Progenitor cell of endocrine pancreas (in vitro differentiated cells): ENCODE results near the gene ADAMTS12. TPM values are rescaled to one million over a fixed set of nuclear protein-coding genes. Genes with fewer than 3 reads are reported as not detected.

Source experiments
- DNase-seq: peaks from one replicate; pipeline ENCODE4 v3.0.0; 2021; ENCODE audit warnings: low spot score; ENCODE audit not compliant: unreplicated experiment
- H3K27ac Mint-ChIP-seq: 2 replicates; pipeline ENCODE4 v1.8.0; 2021; ENCODE audit warnings: mild to moderate bottlenecking, moderate library complexity, mixed read lengths
- H3K27me3 Mint-ChIP-seq: 2 replicates; pipeline ENCODE4 v1.8.0; 2021; ENCODE audit warnings: mixed read lengths
- H3K36me3 Mint-ChIP-seq: 2 replicates; pipeline ENCODE4 v1.8.0; 2022; ENCODE audit warnings: mixed read lengths; ENCODE audit not compliant: insufficient read depth
- H3K4me1 Mint-ChIP-seq: 2 replicates; pipeline ENCODE4 v1.8.0; 2021; ENCODE audit warnings: low read depth, mixed read lengths
- H3K4me3 Mint-ChIP-seq: 2 replicates; pipeline ENCODE4 v1.8.0; 2021; ENCODE audit warnings: low read depth, mild to moderate bottlenecking, moderate library complexity, mixed read lengths
- H3K9me3 Mint-ChIP-seq: 2 replicates; pipeline ENCODE4 v1.8.0; 2021; ENCODE audit warnings: low read depth, mixed read lengths
- total RNA-seq: library from RNA; stranded (reverse); gene quantifications from 2 replicates; pipeline ENCODE4 v1.2.1, GENCODE V29; 2021
- TF ChIP-seq, protein P1 (sequence below): fragments of 200-600 bp; sonication (generic); IDR thresholded peaks from one replicate; pipeline ENCODE4 v1.5.0; 2021; ENCODE audit warnings: antibody characterized with exemption, mild to moderate bottlenecking; ENCODE audit not compliant: unreplicated experiment

ADAMTS12 gene
- total RNA-seq, 1 donor from 2014 or later = 5.2 TPM

GRCh38 chr5:33657176-33657575, 234.6 kb downstream of the ADAMTS12 start:
- Mint-ChIP-seq H3K27me3 (no peaks in the 10 kb centered on the region), H3K27ac (no peak overlapping the region), H3K4me3 (no peak overlapping the region), H3K9me3 (peaks cover 3% of the 10 kb centered on the region), H3K36me3 (no peaks in the 10 kb centered on the region), H3K4me1 (no peaks in the 10 kb centered on the region)
- TF ChIP-seq, protein P1, sequence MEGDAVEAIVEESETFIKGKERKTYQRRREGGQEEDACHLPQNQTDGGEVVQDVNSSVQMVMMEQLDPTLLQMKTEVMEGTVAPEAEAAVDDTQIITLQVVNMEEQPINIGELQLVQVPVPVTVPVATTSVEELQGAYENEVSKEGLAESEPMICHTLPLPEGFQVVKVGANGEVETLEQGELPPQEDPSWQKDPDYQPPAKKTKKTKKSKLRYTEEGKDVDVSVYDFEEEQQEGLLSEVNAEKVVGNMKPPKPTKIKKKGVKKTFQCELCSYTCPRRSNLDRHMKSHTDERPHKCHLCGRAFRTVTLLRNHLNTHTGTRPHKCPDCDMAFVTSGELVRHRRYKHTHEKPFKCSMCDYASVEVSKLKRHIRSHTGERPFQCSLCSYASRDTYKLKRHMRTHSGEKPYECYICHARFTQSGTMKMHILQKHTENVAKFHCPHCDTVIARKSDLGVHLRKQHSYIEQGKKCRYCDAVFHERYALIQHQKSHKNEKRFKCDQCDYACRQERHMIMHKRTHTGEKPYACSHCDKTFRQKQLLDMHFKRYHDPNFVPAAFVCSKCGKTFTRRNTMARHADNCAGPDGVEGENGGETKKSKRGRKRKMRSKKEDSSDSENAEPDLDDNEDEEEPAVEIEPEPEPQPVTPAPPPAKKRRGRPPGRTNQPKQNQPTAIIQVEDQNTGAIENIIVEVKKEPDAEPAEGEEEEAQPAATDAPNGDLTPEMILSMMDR = no peak
- DNase-seq = no peak

- H3K4me1 Mint-ChIP-seq = peaks cover 6% of the 10 kb centered on the region
- H3K4me3 Mint-ChIP-seq = no peak overlapping the region
- no peak for DNase-seq
- H3K27me3 Mint-ChIP-seq = no peaks in the 10 kb centered on the region
- H3K36me3 Mint-ChIP-seq = no peaks in the 10 kb centered on the region
- H3K9me3 Mint-ChIP-seq = peaks cover 3% of the 10 kb centered on the region
- H3K27ac Mint-ChIP-seq = no peak overlapping the region
- TF ChIP-seq, protein P1 = no peak
Measured at GRCh38 chr5:33650911-33651310, 240.9 kb downstream of the ADAMTS12 start.

DNA sequence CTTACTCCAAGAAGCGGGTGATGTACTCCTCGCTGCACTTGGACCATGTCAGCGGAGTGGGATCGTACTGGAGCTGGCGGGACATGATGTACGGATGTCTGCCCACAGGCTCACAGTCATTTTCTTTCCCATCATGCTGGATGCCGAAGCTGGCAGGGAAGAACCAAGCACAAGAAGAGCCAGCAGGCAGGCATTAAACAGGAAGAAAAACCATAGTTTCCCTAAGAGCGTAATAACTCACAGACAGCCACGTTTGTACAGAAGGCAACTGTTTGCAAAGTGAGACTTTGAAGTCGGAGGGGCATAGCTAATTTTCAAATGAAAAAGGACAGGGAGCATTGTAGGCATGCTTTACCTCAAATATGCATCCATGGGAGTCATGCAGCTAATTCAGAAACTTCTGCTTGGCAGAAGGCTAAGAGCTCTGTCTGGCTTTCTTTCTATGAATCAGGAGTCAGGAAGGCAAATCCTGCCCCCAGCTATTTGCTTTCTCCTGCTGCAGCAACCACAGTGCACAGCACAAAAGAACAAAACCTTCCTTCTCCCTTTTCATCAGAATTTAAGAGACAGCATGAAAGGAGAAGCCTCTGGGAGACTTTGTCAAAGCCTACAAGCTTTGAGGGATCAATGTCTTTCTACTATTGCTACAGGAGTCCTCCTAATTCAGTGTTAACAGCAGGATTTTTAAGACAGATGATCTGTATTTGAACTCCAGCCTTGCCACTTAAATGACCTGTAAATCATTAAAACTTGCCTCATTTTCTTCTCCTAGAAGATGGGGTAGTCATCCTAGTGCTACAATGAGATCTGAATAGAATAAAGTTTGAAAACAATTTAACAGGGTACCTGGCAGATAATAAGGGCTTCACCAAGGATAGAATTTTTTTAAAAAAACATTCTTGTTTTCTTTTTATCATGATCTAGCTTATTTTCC, 242.0 kb downstream of the ADAMTS12 start:
- no peak for DNase-seq
- Mint-ChIP-seq H3K27ac (no peak overlapping the region), H3K27me3 (no peaks in the 10 kb centered on the region), H3K4me3 (no peak overlapping the region), H3K9me3 (peaks cover 9% of the 10 kb centered on the region), H3K4me1 (peaks cover 6% of the 10 kb centered on the region), H3K36me3 (peaks cover 3% of the 10 kb centered on the region)
- TF ChIP-seq, protein P1 = no peak

DNA sequence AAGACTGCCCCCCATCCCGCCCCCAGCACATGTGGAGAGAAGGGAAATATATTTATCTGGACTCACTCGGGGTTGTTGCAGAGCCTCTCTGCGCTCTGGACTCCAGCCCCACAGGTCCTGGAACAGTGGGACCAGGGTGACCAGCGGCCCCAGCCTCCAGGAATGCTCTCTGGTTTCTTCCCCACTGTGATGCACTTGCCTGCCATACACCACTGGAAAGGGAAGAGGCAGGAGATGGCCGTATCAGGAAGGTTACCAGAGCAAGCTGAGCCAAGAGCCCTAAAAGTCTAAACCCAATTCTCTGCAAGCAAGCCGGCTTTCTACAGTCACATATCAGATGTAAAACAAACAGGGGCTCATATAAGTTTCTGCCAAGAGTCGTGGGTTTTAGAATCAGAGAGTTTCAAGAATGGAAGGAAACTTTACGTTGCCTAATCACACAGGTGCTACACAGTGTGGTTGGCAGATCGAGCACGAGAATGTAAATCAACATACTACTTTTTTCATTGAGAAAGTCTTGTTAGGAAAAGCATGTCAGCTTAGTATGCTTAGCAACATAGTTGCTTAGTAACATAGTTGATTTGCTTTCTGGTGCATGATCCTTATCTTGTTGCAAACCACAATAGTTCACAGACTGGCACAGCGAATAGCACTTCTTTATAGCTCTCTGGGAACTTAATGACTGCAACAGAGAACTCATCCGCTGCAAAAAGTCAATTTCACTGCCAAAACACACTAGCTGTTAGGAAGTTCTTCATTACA, 249.9 kb downstream of the ADAMTS12 start:
- Mint-ChIP-seq H3K4me1 (peaks cover 9% of the 10 kb centered on the region), H3K9me3 (peaks cover 14% of the 10 kb centered on the region), H3K27me3 (no peaks in the 10 kb centered on the region), H3K27ac (peak overlapping the region; percentile 50), H3K36me3 (peaks cover 10% of the 10 kb centered on the region), H3K4me3 (no peak overlapping the region)
- TF ChIP-seq, protein P1 = no peak
- no peak for DNase-seq

- Mint-ChIP-seq H3K9me3 (peaks cover 8% of the 10 kb centered on the region), H3K27ac (no peak overlapping the region), H3K4me3 (no peak overlapping the region), H3K4me1 (peaks cover 12% of the 10 kb centered on the region), H3K36me3 (peaks cover 7% of the 10 kb centered on the region), H3K27me3 (no peaks in the 10 kb centered on the region)
- no peak for DNase-seq
- TF ChIP-seq, protein P1 = no peak
Measured at GRCh38 chr5:33639474-33639873, 252.3 kb downstream of the ADAMTS12 start.
